ENCODE results near the gene GLG1.
"Not testable (repeated sequence)": the region's sequence is repeated elsewhere in the genome, so short reads cannot be mapped to it uniquely, and the experiment has no call there.

GRCh38 chr16:74542911-74543578, 63.9 kb downstream of the GLG1 start:
- not testable (repeated sequence) for TF ChIP-seq CTCF (IDR thresholded peaks at IDR 0.05; ENCODE audit: poor library complexity); EZH2 (IDR thresholded peaks at IDR 0.05; ENCODE audit: borderline replicate concordance); EZH2phosphoT487 (IDR thresholded peaks at IDR 0.05; ENCODE audit: low read depth, severe bottlenecking, unreplicated experiment)
